Stimulated activated CD8-positive, alpha-beta memory T cell treated with anti-CD3 and anti-CD28 coated beads, Interleukin-4, amount 100 ng/mL, for 24 hours (primary cell): ENCODE measurements around the gene NOC3L.
"Not testable (repeated sequence)": the region's sequence is repeated elsewhere in the genome, so short reads cannot be mapped to it uniquely, and the experiment has no call there.

Experiments used
- DNase-seq: peaks from one replicate; pipeline ENCODE4 v3.0.0-alpha.2; 2020; ENCODE audit warnings: low read depth

Gene NOC3L

DNA sequence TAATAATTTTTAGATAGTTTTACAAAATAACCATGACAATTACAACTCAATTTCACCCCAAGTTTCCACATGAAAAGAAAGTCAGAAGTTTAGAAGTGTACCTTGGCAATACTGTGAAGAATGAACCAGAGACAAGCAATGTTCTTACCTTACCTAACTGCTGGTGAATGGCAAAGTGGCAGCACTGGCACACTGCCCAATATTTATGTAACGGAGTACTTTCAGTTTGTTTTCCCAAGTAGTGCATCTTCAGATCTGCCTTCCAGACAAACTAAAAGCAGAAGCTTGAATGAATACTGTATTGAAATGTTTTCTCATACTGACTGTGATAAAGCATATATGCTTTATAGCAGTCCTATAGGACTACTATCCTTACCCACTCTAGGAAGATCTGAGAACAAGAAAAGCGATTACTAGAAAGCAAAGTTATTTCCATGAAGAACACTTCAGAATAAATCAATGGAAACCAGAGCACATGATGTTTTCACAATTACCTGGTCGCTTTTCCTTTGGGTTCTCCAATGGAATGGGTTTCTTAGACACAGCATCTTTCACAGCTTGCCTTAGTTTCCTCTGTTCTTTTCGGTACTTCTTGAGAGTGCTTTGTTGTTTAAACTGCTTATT, 1.5 kb downstream of the NOC3L start:
- no peak for DNase-seq

DNA sequence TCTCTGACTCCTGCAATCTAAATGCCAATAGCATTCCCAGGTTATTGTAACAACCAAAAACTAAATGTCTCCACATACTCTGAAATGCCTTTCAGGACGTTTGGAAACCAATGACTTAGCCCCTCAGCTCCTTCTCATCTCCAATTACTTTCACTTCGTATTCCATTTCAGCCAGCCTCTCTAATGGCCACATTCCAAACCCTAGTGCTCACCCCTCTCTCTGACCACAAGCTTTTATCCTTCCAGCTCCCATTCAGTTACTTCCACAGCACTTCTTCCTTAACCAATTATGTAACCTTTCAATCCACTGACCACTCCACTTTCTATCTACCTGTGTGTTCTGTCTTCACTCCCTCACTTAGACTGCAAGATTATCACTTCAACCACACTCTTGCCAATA, 4.3 kb downstream of the NOC3L start:
- no peak for DNase-seq

GRCh38 chr10:94357193-94357592, 5.5 kb downstream of the NOC3L start:
- DNase-seq, result no peak

GRCh38 chr10:94355841-94356240, 6.9 kb downstream of the NOC3L start:
- no peak for DNase-seq

- DNase-seq, result no peak
These were observed 9.4 kb downstream of the NOC3L start for GRCh38 chr10:94353336-94353735.

DNA sequence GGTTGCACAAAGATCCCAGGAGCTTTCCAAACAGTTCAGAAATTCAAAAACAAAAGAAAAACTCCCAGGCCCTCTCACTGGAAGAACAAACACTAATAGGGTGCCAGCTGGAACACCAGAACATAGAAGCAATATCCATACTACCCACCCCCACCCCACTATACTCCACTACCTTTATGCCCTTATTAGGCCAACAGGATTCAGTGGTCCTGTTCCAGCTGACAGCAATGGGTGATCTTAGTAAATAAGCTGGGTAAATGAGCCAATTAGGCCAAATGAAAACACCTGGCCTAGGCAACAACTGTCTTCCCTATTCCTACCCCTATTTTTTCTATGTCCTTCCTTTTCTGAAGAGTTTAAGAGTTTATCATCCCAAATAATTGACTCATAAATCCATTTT, 11.7 kb downstream of the NOC3L start:
- no peak for DNase-seq

GRCh38 chr10:94350500-94350899, 12.2 kb downstream of the NOC3L start:
- not testable (repeated sequence) for DNase-seq

DNA sequence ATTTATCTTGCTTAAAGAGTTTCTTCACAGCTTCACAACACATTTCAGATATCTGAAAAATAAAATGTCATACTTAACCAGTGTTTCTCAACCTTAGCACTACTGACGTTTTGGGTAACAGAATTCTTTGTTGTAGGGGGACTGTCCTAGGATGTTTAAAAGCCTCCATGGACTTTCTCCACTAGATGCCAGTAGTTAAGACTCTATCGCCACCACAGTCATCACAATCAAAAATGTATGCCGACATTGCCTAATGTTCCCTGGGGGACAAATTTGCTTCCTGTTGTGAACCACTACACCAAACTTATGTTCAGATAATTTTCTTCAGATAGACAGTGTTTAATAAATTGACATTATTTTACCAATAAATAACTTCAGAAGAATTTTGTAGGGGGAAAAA, 13.4 kb downstream of the NOC3L start:
- DNase-seq, result no peak

GRCh38 chr10:94344522-94345122, 18.1 kb downstream of the NOC3L start:
- DNase-seq, result no peak

GRCh38 chr10:94343151-94343550, 19.6 kb downstream of the NOC3L start:
- no peak for DNase-seq

GRCh38 chr10:94334857-94335256, 27.9 kb downstream of the NOC3L start:
- no peak for DNase-seq

DNA sequence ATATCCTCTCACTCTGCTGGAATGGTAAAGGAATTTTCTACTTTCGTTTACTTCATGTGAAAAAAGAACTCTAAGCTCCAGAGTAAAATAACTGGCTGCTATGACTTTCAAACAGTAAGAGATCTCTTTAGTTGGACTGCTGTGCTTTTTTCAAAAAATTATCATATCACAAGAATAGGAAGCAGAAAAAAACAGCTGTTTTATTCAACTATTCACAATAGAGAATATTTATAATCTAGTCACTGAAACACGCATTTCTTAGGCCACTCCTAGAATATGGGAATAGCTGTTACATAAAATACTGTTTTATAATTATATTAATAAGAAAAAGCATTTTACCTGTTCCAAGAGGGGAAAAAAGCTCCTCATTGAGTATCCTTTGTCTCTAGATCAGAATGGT, 29.7 kb downstream of the NOC3L start:
- DNase-seq, result no peak

DNA sequence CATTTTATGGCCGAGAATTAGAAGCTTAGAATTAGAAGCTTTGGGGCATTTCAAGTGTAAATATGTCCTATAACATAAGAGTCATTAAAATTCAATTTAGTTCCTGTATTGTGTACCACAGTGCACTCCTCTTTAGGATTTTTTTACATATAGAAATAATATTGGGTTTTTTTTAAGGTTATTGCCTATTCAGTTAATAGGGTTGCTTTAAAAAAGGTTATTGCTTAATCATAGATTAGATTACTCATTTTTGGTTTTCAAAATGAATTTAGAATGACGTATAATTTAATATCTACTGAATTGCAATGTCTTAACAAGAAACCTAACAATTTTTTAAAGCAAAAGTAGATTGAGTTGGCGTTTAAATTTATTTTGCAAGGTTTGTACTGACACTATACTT, 34.1 kb downstream of the NOC3L start:
- no peak for DNase-seq

- DNase-seq, result no peak
These were observed 35.1 kb downstream of the NOC3L start for GRCh38 chr10:94327649-94328048.

GRCh38 chr10:94324609-94325233, 38.0 kb downstream of the NOC3L start:
- DNase-seq, result no peak

- peak; percentile 35 for DNase-seq
These were observed 42.3 kb downstream of the NOC3L start for GRCh38 chr10:94320285-94320914.

DNA sequence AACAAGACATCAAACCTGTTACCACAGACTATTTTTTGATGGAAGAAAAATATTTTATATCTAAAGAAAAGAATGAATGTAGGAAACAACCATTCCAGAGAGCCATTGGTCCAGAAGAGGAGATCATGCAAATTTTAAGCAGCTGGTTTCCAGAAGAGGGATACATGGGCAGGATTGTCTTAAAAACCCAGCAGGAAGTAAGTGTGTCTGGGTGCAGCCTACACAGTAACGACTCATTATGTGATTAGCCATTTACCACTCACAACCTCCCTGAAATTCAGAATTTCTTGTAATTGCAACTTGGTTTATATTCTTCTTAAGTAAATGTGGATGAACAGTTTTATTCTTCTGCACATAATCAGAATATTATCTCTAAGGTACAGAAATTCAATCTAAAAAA, 46.2 kb downstream of the NOC3L start:
- DNase-seq, result no peak

- no peak for DNase-seq
These were observed 46.7 kb downstream of the NOC3L start for GRCh38 chr10:94315975-94316464.

DNA sequence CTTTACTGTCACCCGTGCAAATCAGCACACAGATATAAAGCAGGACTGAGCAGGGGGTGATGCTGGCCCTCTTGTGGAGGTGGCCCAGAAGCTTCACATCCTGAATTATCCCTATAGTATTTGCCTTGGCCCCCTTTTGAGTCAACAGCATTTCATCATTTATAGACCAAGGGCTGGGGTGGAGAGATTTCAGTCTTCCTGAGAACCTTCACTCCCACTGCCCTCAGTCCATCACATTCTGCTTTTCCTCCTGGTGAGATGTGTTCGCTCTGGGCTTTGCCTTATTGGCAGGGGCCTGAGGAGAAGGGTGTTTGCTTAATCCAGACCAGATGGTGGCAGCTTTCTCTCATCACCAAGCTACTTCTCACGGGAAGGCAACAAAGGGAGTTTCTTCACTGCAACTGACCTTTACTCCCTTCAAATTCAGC, 47.7 kb downstream of the NOC3L start:
- no peak for DNase-seq

- no peak for DNase-seq
These were observed 52.4 kb downstream of the NOC3L start for GRCh38 chr10:94310369-94310768.

- no peak for DNase-seq
These were observed 53.9 kb downstream of the NOC3L start for GRCh38 chr10:94308866-94309265.

DNA sequence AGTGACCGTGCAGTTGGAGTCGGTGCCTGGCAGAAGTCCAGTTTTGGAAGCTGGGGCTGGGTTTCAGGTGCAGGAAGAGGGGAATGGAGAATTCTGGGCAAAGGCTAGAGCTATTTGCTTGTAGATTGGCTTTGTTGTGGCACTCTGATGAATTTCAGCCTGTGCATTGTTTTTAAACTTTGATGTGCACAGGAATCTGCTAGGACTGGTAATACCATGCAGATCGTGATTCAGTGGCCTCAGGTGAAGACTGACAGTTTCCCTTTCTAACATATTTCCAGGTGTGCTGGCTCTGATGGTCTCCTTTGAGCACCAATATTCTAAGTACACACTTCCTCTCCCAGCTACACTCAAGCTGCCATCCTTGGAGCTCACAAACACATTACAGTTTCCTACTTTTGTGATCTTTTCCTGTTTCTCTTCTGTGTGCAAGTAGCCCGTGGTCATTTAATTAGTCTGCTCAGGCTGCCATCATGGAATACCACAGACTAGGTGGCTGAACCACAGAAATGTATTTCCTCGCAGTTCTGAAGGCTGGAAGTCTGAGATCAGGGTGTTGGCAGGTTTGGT, 55.6 kb downstream of the NOC3L start:
- DNase-seq, result no peak

GRCh38 chr10:94303929-94304328, 58.8 kb downstream of the NOC3L start:
- no peak for DNase-seq
